DMS 273 treated with DMSO at 0.1 percent for 48 hours (cell line): ENCODE data around the gene IFT20.
A peak's percentile ranks its signal among the peaks of the same experiment; 100 is the strongest.

ENCODE experiments used
- DNase-seq: peaks from one replicate; lab custom pipeline; 2025; lab: John Stamatoyannopoulos, UW

IFT20 gene

GRCh38 chr17:28335201-28335958 lies at the start of gene IFT20, which contains the start of gene TNFAIP1:
Gene IFT20, minus strand, starts transcription at chr17:28335472. Its CDS starts 3,487 bp downstream, at chr17:28331985.
Gene TNFAIP1, plus strand, starts transcription at chr17:28335761. Its CDS starts 3,761 bp downstream, at chr17:28339522.
- peak; percentile 99 for DNase-seq

GRCh38 chr17:28385037-28385400 lies 49.7 kb upstream of the IFT20 start:
- DNase-seq: no peak

- DNase-seq: no peak
Observed at GRCh38 chr17:28384281-28385036, 49.2 kb upstream of the IFT20 start.

- DNase-seq: no peak
Observed at GRCh38 chr17:28381141-28381825, 46.0 kb upstream of the IFT20 start.

- DNase-seq: no peak
Observed at GRCh38 chr17:28379814-28380801, 44.8 kb upstream of the IFT20 start.

- no peak for DNase-seq
Observed at GRCh38 chr17:28372945-28373274, 37.6 kb upstream of the IFT20 start.

- no peak for DNase-seq
Observed at GRCh38 chr17:28372203-28372944, 37.1 kb upstream of the IFT20 start.

GRCh38 chr17:28371245-28372202 lies 36.3 kb upstream of the IFT20 start, which contains the start of gene SARM1:
Gene SARM1, plus strand, starts transcription at chr17:28371694. Its CDS starts 339 bp downstream, at chr17:28372033.
- peak; percentile 83 for DNase-seq

- DNase-seq: no peak
Observed at GRCh38 chr17:28370744-28371103, 35.5 kb upstream of the IFT20 start.

- no peak for DNase-seq
Observed at GRCh38 chr17:28370035-28370743, 34.9 kb upstream of the IFT20 start, which contains the start of gene VTN. Gene VTN, minus strand, starts transcription at chr17:28370307. Its CDS starts 104 bp downstream, at chr17:28370203.

- no peak for DNase-seq
Observed at GRCh38 chr17:28369684-28370034, 34.4 kb upstream of the IFT20 start.

- DNase-seq: no peak
Observed at GRCh38 chr17:28368915-28369683, 33.8 kb upstream of the IFT20 start.

- no peak for DNase-seq
Observed at GRCh38 chr17:28368306-28368831, 33.1 kb upstream of the IFT20 start.

- no peak for DNase-seq
Observed at GRCh38 chr17:28367641-28368305, 32.5 kb upstream of the IFT20 start.

GRCh38 chr17:28366605-28367004 lies 31.3 kb upstream of the IFT20 start:
- no peak for DNase-seq

GRCh38 chr17:28365487-28365886 lies 30.2 kb upstream of the IFT20 start:
- DNase-seq: peak; percentile 29

GRCh38 chr17:28364665-28365363 lies 29.5 kb upstream of the IFT20 start, which contains the start of gene SEBOX:
Gene SEBOX, minus strand, starts transcription at chr17:28365199. Its CDS starts 48 bp downstream, at chr17:28365151.
- no peak for DNase-seq
